Activated CD4-positive, alpha-beta T cell treated with anti-CD3 and anti-CD28 coated beads, Interleukin-2, amount 50 U/mL, for 4 hours (primary cell): ENCODE results near the gene SCN8A.

Source experiments
- DNase-seq, 2 experiments: peaks; one replicate each; pipeline ENCODE4 v3.0.0-alpha.2; 2020

The SCN8A gene

DNA sequence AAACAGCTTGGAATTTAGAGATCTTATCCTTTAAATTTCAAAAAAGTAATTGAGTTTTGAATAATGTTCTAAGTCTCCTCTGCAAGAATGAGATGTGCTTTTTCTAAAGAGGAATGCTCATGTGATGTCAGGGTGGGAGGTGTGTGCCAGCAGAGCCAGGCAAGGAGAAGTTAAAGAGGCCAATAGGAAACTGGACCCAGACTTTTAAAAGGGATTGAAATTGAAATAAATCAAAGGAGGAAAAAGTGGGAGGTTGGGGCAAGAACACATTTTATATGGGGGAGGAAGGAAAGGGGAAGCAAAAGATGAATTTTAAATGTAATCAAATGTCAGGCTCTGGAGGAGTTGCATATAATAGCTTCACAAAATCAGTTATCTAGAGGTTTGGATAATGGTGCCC is 131.4 kb downstream of the SCN8A start:
- DNase-seq: no peak

DNA sequence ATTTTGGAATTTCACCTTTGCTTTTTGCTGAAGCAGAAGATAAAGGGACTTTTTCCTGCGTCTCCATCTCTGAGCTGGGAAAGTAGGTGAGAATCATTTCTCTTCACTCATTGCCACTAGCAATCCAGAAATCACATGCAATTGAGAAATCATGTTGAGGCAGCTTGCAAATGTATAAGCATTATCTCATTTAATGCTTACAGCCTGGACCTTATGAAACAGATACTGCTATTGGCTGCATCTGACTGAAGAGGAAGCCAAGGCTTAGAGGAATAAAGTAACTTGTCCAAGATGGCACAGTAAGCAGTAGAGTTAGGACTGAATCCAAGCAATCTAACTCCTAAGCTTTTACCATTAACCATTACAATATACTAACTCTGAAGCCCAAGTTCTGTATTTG is 135.1 kb downstream of the SCN8A start:
- DNase-seq: no peak

DNA sequence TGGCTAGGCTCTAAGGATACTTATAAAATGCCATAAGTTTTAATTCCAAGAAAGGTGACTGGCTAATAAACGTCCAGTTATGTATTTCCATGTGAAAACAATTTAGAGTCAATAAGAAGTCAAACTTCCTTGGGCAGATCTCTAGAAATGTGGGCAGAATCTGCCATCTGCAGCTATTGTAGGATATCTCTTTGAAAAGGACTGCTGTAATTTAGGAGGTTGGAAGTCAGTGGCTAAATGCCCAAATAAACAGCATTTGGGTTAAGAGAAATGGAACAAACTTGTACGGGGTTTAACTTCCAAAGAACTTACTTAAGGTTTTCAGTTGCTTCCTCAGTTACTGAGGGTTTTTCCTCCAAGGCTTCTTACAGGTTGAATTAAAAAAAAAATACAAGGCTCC is 135.9 kb downstream of the SCN8A start:
- DNase-seq: no peak

GRCh38 chr12:51729331-51729730 is 138.3 kb downstream of the SCN8A start:
- DNase-seq: no peak

GRCh38 chr12:51730745-51731144 is 139.7 kb downstream of the SCN8A start:
- no peak for DNase-seq

DNA sequence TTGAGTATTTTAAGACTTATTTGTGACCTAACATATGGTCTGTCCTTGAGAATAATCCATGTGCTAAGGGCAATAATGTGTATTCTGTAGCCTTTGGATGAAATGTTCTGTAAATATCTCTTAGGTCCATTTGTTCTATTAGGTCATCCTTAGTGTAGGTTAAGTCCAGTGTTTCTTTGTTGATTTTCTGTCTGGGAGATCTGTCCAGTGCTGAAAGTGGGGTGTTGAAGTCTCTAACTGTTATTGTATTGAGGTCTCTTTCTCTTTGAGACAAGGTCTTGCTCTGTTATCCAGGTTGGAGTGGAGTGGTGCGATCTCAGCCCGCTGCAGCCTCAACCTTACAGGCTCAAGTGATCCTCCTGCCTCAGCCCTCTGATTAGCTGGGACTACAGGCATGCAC is 149.5 kb downstream of the SCN8A start:
- no peak for DNase-seq

GRCh38 chr12:51744235-51744634 is 153.2 kb downstream of the SCN8A start:
- no peak for DNase-seq

GRCh38 chr12:51744957-51745356 is 153.9 kb downstream of the SCN8A start:
- DNase-seq: no peak

GRCh38 chr12:51746416-51746815 is 155.4 kb downstream of the SCN8A start:
- DNase-seq: no peak

DNA sequence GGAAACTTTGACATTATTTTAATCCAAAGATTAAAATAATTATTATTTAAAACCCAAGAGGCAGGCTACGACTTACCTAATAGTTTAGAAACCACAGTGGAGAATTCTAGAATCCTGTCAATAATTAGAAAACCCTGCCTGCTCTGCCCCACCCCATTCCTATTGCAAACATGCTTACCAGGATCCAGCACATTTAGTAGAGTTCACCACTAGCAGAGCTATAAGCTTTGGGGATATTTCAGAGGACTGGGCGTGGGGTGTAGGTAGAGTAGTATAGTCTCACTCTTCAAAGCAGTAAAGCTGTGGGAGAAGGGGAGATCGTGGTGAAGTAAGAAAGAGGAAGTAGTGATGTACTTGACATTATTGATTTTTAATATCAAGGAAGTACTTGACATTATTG is 157.2 kb downstream of the SCN8A start:
- no peak for DNase-seq

DNA sequence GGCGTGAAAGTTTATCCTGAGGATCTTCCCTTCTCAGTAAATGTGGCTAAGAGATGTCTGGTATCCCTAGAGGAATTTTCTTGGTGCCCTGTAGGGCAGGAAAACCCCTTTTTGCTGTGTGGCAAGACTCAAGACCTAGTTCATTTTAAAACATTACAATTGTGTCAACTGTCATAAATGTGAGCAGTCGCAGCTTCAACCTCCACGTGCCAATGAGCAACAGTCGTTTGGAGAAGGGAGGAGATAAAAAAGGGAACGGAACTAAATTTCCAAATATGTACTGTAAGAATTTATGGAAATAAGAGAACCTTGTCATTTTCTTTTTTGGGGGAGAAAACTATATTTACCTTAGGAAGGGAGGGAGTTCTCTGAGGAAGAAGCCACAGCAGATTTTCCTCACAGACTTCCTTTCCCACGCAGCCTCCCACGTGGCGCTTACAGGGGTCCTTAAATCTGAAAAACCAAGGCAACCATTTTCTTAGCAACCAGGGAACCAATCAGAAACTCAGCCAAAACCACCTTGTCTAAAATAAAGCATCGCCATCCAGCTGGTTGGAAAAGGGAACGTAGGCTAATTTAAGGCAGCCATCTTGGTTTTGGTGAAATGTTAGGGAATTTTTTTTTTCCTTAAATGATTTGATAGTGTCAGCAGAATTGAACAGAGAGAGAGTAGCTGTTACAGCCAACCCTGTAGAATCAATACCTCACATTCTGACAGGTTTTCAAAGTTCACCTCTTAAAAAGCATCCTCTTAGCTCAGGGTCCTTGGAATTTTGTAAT is 158.4 kb downstream of the SCN8A start:
- DNase-seq: no peak

DNA sequence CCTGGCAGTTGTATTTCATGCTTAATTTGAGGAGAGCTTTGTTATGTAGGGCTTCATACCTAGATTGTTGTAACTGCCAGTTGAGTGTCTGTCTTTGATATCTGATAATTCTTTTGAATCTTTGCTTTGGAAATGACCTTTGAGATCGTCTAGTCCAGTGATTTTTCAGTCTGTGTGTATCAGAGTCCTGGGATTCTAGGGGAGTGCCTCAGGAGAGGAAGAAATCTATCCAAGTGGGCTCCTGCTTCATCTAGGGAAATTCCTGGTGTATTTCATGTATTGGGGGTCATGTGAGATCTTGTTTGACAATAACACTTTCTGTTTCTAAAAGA is 158.9 kb downstream of the SCN8A start:
- no peak for DNase-seq

DNA sequence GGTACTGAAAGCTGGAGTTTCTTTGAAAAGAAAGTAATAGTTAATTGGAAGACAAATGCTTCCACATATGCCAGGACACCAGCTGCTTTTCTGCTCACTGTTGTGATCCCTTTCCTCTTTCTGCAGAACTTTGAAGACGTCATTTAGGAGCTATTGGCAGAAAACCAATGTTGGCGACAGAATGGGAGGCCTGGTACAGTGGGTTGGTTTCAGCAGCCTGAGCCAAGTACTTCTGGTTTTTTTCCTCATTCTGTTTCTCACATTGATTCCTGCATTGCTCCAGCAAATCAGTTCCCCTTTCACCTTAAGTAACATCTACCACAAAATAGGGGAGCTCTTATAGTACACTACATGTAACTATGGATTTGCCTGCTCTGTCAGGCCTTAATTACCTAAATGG is 160.6 kb downstream of the SCN8A start:
- no peak for DNase-seq

- DNase-seq: no peak
Measured at GRCh38 chr12:51752234-51752889, 161.3 kb downstream of the SCN8A start.

GRCh38 chr12:51753980-51754675 is 163.1 kb downstream of the SCN8A start:
- DNase-seq: no peak

GRCh38 chr12:51755251-51755650 is 164.2 kb downstream of the SCN8A start:
- DNase-seq: no peak

DNA sequence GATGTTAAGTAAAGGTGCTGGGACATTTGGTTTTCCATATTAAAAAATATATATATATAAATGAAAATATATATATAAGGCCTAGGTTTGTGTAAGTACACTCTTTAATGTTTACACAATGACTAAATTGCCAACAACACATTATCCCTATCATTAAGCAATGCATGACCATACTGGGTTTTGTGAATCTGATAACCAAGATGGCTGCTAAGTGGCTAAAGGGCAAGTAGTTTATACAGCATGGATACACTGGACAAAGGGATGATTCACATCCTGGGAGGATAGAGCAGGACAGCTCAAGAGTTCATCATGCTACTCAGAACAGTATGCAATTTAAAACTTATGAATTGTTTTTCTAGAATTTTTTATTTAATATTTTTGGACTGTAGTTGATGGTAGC is 168.1 kb downstream of the SCN8A start:
- no peak for DNase-seq

DNA sequence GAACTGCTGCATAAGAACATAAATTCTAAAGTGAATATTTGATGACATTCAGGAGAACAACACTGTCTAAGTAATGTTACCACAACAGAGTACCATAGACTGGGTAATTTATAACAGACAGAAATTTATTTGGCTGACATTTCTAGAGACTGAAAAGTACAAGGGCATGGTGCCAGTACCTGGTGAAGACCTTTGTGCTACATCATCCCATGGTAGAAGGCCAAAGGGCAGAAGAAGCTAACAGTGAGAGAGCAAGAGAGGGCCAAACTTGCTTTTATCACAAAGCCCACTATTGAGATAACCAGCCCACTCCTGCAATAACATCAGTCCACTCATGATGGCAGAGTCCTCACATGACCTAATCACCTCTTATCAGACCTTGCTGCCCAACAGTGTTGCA is 168.7 kb downstream of the SCN8A start:
- no peak for DNase-seq

DNA sequence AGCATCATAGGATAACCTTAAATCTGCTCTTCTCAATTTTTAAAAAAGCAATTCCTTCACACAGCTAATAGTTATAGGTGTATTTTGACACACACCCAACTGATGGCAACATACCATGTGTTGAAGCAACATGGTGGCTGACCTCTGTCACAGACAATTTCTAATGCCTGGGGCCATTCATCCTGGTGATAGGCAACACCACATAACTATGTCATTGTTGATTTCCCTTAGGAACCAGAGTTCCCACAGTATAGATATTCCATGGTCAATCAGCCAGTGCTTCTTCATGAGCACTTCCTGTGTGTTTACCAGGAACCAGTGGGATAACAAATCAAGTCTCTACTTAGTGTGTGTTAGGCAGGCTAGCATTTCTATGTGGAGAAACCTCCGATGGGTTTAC is 169.2 kb downstream of the SCN8A start:
- DNase-seq: no peak

DNA sequence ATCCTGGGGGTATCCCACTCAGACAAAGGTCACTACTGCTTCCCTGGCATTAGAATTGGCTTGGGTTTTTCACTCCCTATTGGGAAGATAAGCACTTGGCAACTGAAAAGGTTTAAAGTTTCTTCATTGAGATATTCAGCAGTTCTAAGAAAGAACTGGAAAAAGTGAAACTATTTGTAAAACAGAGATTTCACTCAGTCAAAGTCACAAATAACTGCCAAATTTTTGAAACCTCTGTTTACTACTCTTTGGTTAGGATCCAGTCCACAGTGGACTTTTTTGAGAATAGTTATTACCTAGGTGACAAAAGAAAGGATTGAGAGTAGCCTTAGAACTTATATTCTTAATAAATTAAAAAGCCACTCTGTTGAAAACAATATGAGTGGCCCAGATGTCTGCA is 172.7 kb downstream of the SCN8A start:
- DNase-seq: no peak

DNA sequence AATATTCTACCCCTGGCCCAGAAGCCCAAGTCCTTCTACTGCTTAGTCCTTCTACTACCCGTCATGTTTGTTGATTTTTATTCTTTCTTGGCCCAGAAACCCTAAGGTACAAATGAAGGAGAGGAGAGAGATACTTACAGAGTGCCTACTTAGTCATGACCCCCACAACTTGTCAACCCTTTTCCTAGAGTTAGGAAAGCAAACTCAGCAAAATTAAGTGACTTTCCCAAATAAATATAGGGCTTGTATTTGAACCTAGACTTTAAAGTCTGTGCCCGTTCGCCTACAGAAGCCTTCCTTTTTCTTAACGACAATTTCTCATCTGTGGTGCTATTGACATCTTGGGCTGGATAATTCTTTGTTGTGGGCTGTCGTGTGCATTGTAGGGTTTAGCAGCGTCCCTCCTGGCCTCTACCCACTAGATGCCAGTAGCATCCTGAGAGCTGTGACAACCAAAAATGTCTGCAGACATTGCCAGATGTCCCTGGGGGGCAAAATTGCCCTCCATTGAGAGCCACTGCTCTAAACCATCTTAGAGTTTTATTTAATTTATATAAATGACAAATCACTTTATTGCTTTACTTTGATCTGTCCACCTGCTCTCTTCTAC is 175.1 kb downstream of the SCN8A start:
- no peak for DNase-seq

DNA sequence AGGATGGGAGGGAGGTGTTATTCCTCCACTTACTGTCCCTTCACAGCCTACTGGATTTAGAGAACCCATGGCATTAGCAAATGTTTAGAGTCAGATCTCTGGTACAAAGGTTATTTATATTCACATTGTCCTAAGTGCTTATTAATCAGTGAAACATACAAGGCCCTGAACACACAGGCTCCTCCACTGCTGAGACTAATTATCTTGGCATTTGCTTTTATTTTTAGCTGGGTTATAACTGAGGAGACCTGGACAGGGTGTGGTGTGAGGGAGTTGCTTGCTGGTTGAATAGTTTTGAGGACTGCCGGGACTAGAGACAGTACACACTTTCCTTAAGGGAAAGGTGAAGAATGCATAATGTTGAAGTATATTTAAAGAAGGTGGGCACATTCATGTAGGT is 180.0 kb downstream of the SCN8A start:
- DNase-seq: no peak

- DNase-seq: no peak
Measured at GRCh38 chr12:51773145-51773869, 182.3 kb downstream of the SCN8A start.
